ENCODE data around the gene ARHGAP31.

Gene ARHGAP31

DNA sequence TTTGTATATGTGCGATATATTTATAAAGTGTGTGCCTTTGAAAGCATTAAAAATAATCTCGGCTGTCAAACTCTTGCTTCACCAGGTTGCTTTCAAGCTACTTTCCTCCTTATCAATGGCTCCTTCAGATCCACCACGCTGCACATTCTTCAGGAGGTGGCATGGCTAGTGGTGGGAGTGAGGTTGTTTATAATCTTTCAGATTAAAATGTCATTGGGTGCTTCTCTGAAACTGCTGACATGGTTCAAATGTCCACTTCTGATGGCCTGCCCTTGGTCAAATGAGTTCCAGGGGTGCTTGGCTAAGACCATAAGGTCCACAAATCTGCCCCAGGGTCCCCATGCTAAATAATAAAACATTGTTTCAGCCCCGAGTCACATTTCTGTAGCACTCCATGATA, 36.7 kb downstream of the ARHGAP31 start:
- H3K79me2 ChIP-seq (ENCODE audit: insufficient read depth, low read length): no peaks in the 10 kb centered on the region
- no peak overlapping the region for H3K27ac ChIP-seq (ENCODE audit: low read depth, low read length, poor library complexity, severe bottlenecking)
- no peaks in the 10 kb centered on the region for H3F3A ChIP-seq (ENCODE audit: insufficient read depth, low read length)
- H3K9me3 ChIP-seq (ENCODE audit: low read length): no peaks in the 10 kb centered on the region
- H2AFZ ChIP-seq (ENCODE audit: low read length): no peak overlapping the region
- H3K27me3 ChIP-seq (ENCODE audit: insufficient read depth, low read length): 0 out of 2 replicates have a peak, but pooled peaks cover 5% of the 10 kb centered on the region
- H3K4me3 ChIP-seq (ENCODE audit: low read depth, low read length, poor library complexity, severe bottlenecking): no peak overlapping the region
- H3K9ac ChIP-seq (ENCODE audit: low read length): no peak overlapping the region
- no peak overlapping the region for H3K4me2 ChIP-seq (ENCODE audit: low read length)
- no peaks in the 10 kb centered on the region for H3K9me2 ChIP-seq (ENCODE audit: low read depth, low read length)
- H3K4me1 ChIP-seq (ENCODE audit: insufficient read depth, low read length, severe bottlenecking): no peaks in the 10 kb centered on the region
- no peaks in the 10 kb centered on the region for H3K36me3 ChIP-seq (ENCODE audit: insufficient read depth, low read length)
- H4K20me1 ChIP-seq (ENCODE audit: insufficient read depth, low read length): no peaks in the 10 kb centered on the region
- TF ChIP-seq, protein P1, sequence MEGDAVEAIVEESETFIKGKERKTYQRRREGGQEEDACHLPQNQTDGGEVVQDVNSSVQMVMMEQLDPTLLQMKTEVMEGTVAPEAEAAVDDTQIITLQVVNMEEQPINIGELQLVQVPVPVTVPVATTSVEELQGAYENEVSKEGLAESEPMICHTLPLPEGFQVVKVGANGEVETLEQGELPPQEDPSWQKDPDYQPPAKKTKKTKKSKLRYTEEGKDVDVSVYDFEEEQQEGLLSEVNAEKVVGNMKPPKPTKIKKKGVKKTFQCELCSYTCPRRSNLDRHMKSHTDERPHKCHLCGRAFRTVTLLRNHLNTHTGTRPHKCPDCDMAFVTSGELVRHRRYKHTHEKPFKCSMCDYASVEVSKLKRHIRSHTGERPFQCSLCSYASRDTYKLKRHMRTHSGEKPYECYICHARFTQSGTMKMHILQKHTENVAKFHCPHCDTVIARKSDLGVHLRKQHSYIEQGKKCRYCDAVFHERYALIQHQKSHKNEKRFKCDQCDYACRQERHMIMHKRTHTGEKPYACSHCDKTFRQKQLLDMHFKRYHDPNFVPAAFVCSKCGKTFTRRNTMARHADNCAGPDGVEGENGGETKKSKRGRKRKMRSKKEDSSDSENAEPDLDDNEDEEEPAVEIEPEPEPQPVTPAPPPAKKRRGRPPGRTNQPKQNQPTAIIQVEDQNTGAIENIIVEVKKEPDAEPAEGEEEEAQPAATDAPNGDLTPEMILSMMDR (IDR thresholded peaks at IDR 0.05; ENCODE audit: low read length): no peak
- TF ChIP-seq EZH2 (IDR thresholded peaks at IDR 0.05; ENCODE audit: borderline replicate concordance, low read length): no peak

DNA sequence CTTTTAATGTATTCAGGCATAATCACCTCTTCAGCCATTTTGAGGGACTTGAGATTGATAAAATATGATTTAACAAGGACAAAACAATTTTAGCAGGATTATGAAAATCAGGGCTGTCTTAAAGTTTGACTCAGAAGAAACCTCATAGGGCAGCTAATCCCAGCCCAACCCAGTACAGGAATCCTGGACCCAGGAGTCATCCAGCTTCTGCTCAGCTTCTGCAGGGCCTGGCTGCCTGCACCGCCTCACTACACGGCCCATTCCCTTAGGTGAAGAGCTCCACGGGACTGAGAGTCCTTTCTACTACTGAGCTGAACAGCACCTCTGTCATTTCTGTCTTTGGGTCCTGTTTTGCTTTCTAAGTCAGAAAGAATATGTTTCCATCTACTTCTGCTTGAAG, 37.5 kb downstream of the ARHGAP31 start:
- Histone ChIP-seq H3K4me2 (ENCODE audit: low read length) (no peak overlapping the region), H3K4me3 (ENCODE audit: low read depth, low read length, poor library complexity, severe bottlenecking) (no peak overlapping the region), H2AFZ (ENCODE audit: low read length) (no peak overlapping the region), H3K4me1 (ENCODE audit: insufficient read depth, low read length, severe bottlenecking) (no peaks in the 10 kb centered on the region), H3K27ac (ENCODE audit: low read depth, low read length, poor library complexity, severe bottlenecking) (no peak overlapping the region), H4K20me1 (ENCODE audit: insufficient read depth, low read length) (no peaks in the 10 kb centered on the region), H3K79me2 (ENCODE audit: insufficient read depth, low read length) (no peaks in the 10 kb centered on the region), H3K36me3 (ENCODE audit: insufficient read depth, low read length) (no peaks in the 10 kb centered on the region), H3F3A (ENCODE audit: insufficient read depth, low read length) (no peaks in the 10 kb centered on the region), H3K9ac (ENCODE audit: low read length) (no peak overlapping the region), H3K9me3 (ENCODE audit: low read length) (no peaks in the 10 kb centered on the region), H3K9me2 (ENCODE audit: low read depth, low read length) (no peaks in the 10 kb centered on the region), H3K27me3 (ENCODE audit: insufficient read depth, low read length) (peaks cover 5% of the 10 kb centered on the region; the same call in 1 of the 2 replicates)
- TF ChIP-seq, protein P1 (IDR thresholded peaks at IDR 0.05; ENCODE audit: low read length): no peak
- TF ChIP-seq EZH2 (IDR thresholded peaks at IDR 0.05; ENCODE audit: borderline replicate concordance, low read length): no peak

DNA sequence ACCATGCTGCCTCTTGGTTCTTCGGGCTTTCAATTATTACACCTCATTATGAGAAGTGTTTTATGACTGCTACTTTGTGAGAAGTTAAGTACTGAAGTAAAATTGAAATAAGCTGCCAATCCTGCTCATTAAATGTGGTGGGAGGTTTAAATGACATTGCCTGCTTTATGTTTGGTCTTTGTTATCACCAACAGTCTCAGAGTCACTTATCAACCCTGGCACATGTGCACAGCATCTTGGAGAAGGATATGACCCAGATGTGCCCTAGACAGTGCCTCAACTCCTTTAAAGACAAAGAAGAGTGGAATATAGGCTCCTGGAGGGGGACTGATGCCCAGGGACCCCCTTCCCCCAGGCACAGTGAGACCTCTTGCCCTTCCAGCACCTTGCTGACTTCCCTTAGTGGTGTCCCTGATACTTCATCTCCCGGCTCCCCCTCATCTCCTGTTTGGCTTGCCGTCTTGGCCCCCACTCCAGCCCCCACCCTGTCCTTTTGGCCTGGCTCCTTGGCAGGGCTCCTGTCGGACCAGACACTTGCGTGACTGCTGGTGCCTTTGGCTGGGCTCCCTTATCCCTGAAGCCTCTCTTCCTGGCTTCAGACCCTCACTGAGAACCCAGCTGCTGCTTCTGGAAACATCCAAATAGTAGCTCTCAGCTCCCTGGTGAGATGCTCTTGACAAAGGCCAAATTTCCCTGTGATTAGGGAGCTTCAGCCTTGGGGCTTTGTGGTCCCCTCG, 39.8 kb downstream of the ARHGAP31 start:
- H2AFZ ChIP-seq (ENCODE audit: low read length): no peak overlapping the region
- H3F3A ChIP-seq (ENCODE audit: insufficient read depth, low read length): no peaks in the 10 kb centered on the region
- TF ChIP-seq, protein P1 (IDR thresholded peaks at IDR 0.05; ENCODE audit: low read length): no peak
- TF ChIP-seq EZH2 (IDR thresholded peaks at IDR 0.05; ENCODE audit: borderline replicate concordance, low read length): no peak
- no peaks in the 10 kb centered on the region for H3K36me3 ChIP-seq (ENCODE audit: insufficient read depth, low read length)
- H3K4me1 ChIP-seq (ENCODE audit: insufficient read depth, low read length, severe bottlenecking): no peaks in the 10 kb centered on the region
- no peak overlapping the region for H3K27ac ChIP-seq (ENCODE audit: low read depth, low read length, poor library complexity, severe bottlenecking)
- no peaks in the 10 kb centered on the region for H3K79me2 ChIP-seq (ENCODE audit: insufficient read depth, low read length)
- H3K9ac ChIP-seq (ENCODE audit: low read length): no peak overlapping the region
- no peaks in the 10 kb centered on the region for H3K9me2 ChIP-seq (ENCODE audit: low read depth, low read length)
- H3K9me3 ChIP-seq (ENCODE audit: low read length): no peaks in the 10 kb centered on the region
- H3K4me2 ChIP-seq (ENCODE audit: low read length): no peak overlapping the region
- H4K20me1 ChIP-seq (ENCODE audit: insufficient read depth, low read length): no peaks in the 10 kb centered on the region
- H3K27me3 ChIP-seq (ENCODE audit: insufficient read depth, low read length): peaks cover 5% of the 10 kb centered on the region; the same call in 1 of the 2 replicates
- H3K4me3 ChIP-seq (ENCODE audit: low read depth, low read length, poor library complexity, severe bottlenecking): no peak overlapping the region
